Right forelimb (tissue), 1 donor: ENCODE results near the gene RAD51B.
"Not testable (repeated sequence)": the region's sequence is repeated elsewhere in the genome, so short reads cannot be mapped to it uniquely, and the experiment has no call there.

Source experiments
- DNase-seq: peaks from one replicate; pipeline ENCODE4 v3.0.0-alpha.2; 2018

The RAD51B gene

GRCh38 chr14:68085742-68086141 is 266.2 kb downstream of the RAD51B start:
- no peak for DNase-seq

GRCh38 chr14:68088451-68088854 is 268.9 kb downstream of the RAD51B start:
- peak; percentile 58 for DNase-seq

- DNase-seq: no peak
Observed at GRCh38 chr14:68089146-68089731, 269.7 kb downstream of the RAD51B start.

DNA sequence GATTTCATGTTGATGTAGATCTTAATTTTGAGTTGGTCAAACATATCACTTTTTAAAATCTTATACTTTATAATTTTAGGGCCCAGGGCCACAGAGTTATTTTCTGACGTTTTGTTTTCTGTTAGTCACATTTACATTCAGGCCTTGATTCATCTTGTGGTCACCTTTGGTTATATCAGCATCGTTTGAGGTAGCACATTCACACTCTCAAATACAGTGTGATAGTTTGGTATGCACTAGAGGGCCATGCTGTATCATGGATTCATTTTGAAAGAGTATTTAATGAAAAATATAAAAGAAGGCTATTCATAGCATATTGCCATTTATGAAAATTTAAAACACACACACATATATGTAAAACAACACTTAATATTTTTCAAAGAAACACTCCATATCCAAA is 274.6 kb downstream of the RAD51B start:
- no peak for DNase-seq

GRCh38 chr14:68094752-68095151 is 275.2 kb downstream of the RAD51B start:
- no peak for DNase-seq

GRCh38 chr14:68097727-68098126 is 278.1 kb downstream of the RAD51B start:
- DNase-seq: no peak

GRCh38 chr14:68098834-68099233 is 279.3 kb downstream of the RAD51B start:
- DNase-seq: no peak

- DNase-seq: no peak
Observed at GRCh38 chr14:68099495-68100045, 280.0 kb downstream of the RAD51B start.

DNA sequence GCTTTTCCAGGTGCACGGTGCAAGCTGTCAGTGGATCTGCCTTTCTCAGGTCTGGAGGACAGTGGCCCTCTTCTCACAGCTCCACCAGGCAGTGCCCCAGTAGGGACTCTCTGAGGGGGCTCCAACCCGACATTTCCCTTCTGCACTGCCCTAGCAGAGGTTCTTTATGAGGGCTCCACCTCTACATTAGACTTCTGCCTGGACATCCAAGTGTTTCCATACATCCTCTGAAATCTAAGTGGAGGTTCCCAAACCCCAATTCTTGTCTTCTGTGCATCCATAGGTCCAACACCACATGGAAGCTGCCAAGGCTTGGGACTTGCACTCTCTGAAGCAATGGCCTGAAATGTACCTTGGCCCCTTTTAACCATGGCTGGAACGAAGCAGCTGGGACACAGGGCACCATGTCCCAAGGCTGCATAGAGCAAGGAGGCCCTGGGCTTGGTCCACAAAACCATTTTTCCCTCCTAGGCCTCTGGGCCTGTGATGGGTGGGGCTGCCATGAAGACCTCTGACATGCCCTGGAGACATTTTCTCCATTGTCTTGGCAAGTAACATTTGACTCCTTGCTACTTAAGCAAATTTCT is 282.2 kb downstream of the RAD51B start:
- not testable (repeated sequence) for DNase-seq

DNA sequence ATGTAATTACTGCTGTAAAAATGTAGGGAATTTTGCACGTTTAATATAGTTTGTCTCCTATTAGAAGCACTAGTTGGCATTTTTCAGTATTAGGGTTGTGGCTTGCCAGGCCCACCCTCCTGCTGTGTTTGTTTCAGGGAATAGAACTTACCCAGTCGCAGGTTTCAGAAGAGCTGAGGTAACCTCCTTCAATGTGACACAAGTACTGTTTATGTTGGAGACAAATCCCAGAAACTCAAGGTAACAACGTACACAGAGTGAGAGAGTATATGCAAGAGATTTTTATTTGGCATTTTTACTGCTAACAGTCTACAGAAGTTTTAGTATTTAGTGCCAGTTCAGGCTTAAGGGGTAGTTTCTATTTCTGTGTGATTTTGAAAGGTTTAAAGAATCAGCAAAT is 284.3 kb downstream of the RAD51B start:
- no peak for DNase-seq

- DNase-seq: no peak
Observed at GRCh38 chr14:68104518-68104917, 284.9 kb downstream of the RAD51B start.

DNA sequence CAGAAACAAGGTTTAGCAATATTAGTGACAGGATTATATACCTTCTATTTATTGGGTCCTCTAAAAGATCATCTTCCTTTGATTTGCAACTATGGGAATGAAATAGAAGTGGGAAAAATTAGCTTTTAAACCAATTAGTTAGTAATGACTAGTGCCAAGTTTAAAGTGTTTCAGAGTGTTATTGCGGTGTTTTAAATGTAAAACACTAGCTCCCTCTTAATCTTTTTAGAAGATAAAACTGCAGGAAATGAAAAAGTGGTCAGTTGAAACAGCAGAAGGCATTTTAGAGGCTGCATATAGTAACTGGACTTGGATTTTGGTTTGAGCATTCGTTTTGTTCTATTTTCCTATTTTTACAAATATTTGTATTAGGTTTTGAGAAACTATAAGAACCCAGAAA is 286.2 kb downstream of the RAD51B start:
- no peak for DNase-seq

GRCh38 chr14:68106456-68106855 is 286.9 kb downstream of the RAD51B start:
- DNase-seq: no peak

DNA sequence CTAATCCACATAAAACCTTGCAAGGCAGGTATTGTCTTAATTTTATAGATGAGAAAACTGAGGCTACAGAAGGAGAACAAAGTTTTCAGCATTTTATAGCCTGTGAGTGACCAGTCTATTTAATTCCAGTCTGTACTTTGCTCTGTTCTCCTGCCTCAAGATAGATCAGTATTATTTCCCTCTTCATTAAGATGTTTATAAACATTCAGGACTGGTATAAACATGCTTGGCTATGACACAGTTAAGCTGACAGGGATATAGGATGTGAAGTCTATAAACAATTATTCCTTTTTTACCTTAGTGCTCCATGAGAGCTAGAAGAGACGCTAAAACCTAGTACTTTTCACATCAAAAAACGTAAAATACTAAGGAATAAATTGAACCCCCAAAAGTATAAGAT is 287.3 kb downstream of the RAD51B start:
- no peak for DNase-seq

DNA sequence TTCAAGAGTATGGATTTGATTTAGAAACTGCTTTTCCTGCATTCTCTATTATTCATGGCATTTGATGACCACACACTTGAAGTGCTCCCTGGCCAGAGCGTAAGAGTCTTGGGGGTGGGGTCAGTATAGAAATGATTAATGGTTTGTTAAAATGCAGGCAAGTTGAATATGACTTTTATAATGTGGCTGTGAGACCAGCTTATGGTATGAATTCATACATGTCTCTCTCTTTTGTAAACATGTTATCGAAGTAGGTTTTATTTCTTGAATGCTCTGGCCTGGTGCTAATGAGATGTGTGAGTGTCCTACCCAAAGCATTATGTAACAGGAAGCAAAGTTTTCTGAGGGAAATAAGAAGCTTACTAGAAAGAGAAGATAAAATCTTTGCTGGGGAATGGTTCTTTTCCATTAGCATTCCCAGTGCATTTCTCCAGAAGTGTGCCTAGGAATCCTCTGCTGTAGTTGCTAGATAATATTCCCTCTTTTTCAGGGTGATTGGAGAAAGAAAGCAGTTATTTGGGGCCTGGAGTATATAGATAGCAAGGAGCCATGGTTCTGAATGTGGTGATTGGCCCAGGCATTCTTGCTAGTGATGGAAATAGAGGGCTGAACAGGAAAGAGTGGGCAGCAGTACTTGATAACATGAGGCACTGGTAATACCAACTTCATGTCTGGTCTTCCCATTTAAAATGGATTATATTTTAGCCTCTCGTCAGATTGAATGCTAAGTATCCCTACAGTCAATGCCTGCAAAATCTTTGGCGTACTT is 289.7 kb downstream of the RAD51B start:
- DNase-seq: no peak

- no peak for DNase-seq
Observed at GRCh38 chr14:68111097-68111852, 291.7 kb downstream of the RAD51B start.

DNA sequence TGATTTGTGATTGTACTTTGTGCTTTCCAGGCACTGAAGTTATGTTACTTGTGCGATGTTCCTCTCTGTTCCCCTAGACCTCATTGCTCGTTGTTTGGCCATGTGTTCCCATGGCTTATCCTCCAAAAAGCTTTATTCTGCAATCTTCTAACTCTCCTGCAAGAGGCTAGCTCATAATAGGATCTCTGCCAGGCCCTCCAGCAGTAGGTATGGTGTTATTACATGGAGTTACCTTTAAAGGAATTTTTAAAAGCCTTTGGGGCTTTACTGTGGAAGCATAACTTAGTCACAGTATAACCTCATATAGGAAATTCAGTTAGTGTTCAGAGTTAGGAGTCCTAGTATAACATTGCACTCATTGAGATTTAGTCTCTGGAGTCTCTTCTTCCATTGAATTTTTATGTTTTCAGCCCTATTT is 292.3 kb downstream of the RAD51B start:
- DNase-seq: no peak

GRCh38 chr14:68112442-68112841 is 292.9 kb downstream of the RAD51B start:
- peak; percentile 59 for DNase-seq

DNA sequence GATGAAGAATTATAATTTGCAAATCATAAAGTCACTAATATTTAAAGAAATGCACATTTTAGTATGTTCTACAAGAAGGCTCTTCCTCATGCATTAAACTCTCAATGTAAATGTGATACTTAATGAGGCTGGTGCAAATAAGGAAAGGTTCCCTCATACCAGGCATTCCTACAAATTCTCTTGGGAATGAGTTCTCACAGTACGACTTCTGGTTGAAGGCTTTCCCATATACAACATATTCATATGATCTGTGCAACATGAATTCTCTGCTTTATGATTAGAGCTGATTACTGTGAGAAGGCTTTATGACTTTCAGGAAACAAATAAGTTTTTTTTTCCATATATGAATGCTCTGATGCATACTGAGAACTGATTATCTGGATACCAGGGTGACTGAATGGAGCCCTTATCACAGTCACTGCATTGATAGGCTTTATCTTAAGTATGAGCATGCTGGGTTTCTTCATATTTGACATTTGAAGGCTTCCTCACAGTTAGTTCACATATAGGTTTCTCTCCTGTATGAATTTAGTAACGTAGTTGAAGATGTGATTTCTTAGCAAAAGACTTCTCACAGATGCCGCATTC is 293.9 kb downstream of the RAD51B start:
- no peak for DNase-seq

DNA sequence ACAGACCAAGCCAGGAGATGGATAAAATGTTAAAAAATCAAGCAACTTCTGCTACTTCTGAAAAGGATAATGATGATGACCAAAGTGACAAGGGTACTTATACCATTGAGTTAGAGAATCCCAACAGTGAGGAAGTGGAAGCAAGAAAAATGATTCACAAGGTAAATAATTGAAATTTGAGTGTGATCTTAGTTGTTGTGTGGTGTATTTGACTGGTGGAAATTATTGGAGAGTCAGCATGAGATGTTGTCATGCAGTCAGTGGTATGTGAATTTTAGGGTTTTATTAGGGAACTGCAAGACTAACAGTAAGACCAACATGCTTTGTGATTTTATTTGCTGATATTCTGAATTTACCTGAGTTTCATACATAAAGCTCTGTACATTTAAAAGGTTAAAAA is 296.4 kb downstream of the RAD51B start:
- not testable (repeated sequence) for DNase-seq

- no peak for DNase-seq
Observed at GRCh38 chr14:68122651-68123050, 303.1 kb downstream of the RAD51B start.

GRCh38 chr14:68124050-68124449 is 304.5 kb downstream of the RAD51B start:
- no peak for DNase-seq
